MM.1S (cell line): ENCODE data around the gene KCNK4.

Experiments used
- DNase-seq: peaks from one replicate; pipeline ENCODE4 v3.0.0-alpha.2; 2015
- H2AFZ ChIP-seq: fragments of 300-600 bp; sonication (generic); 2 replicates; pipeline ENCODE4 v1.6.0; 2016; ENCODE audit warnings: antibody characterized with exemption, low read length
- H3F3A ChIP-seq: fragments of 300-600 bp; sonication (generic); 2 replicates; pipeline ENCODE4 v1.6.1; 2016; ENCODE audit warnings: mild to moderate bottlenecking, antibody characterized with exemption, low read length, moderate library complexity, mixed read lengths; ENCODE audit not compliant: insufficient read depth
- H3K27ac ChIP-seq: fragments of 300-600 bp; sonication (generic); 2 replicates; pipeline ENCODE4 v1.5.1; 2016; ENCODE audit warnings: mild to moderate bottlenecking, low read length
- H3K27me3 ChIP-seq: fragments of 300-600 bp; sonication (generic); replicated peaks from 2 replicates; pipeline ENCODE4 v1.6.0; 2016; ENCODE audit warnings: low read length; ENCODE audit not compliant: insufficient read depth
- H3K36me3 ChIP-seq: fragments of 300-600 bp; sonication (generic); replicated peaks from 2 replicates; pipeline ENCODE4 v1.6.1; 2016; ENCODE audit warnings: mild to moderate bottlenecking, low read length, mixed read lengths; ENCODE audit not compliant: insufficient read depth
- H3K4me1 ChIP-seq: fragments of 300-600 bp; sonication (generic); 2 replicates; pipeline ENCODE4 v1.6.1; 2016; ENCODE audit warnings: low read length, mixed read lengths
- H3K4me2 ChIP-seq: fragments of 300-600 bp; sonication (generic); 2 replicates; pipeline ENCODE4 v1.6.0; 2016; ENCODE audit warnings: low read depth, low read length
- H3K4me3 ChIP-seq: fragments of 300-600 bp; sonication (generic); 2 replicates; pipeline ENCODE4 v1.5.1; 2016; ENCODE audit warnings: low read length, mixed read lengths
- H3K79me2 ChIP-seq: fragments of 300-600 bp; sonication (generic); 2 replicates; pipeline ENCODE4 v1.6.1; 2016; ENCODE audit warnings: mixed run types, low read length, mixed read lengths
- H3K9ac ChIP-seq: fragments of 300-600 bp; sonication (generic); 2 replicates; pipeline ENCODE4 v1.6.1; 2016; ENCODE audit warnings: low read length, mixed read lengths
- H3K9me2 ChIP-seq: fragments of 300-600 bp; sonication (generic); replicated peaks from 2 replicates; pipeline ENCODE4 v1.6.1; 2016; ENCODE audit warnings: mild to moderate bottlenecking, low read length, mixed read lengths; ENCODE audit not compliant: insufficient read depth
- H3K9me3 ChIP-seq: fragments of 300-600 bp; sonication (generic); replicated peaks from 2 replicates; pipeline ENCODE4 v1.6.1; 2016; ENCODE audit warnings: mild to moderate bottlenecking, low read length, mixed read lengths; ENCODE audit not compliant: insufficient read depth
- H4K20me1 ChIP-seq: fragments of 300-600 bp; sonication (generic); 2 replicates; pipeline ENCODE4 v1.6.1; 2016; ENCODE audit warnings: mild to moderate bottlenecking, low read length, moderate library complexity, mixed read lengths; ENCODE audit not compliant: insufficient read depth
- EZH2 ChIP-seq: fragments of 300-600 bp; sonication (generic); optimal IDR thresholded peaks from 2 replicates; pipeline ENCODE3; 2017; ENCODE audit warnings: low read depth, mild to moderate bottlenecking, antibody characterized with exemption, low read length, mixed read lengths
- EZH2phosphoT487 ChIP-seq: fragments of 300-600 bp; sonication (generic); IDR thresholded peaks from 2 replicates; pipeline ENCODE4 v1.6.1; 2018; ENCODE audit warnings: antibody characterized with exemption, low read length
- TF ChIP-seq, protein P1 (sequence below): fragments of 300-600 bp; sonication (generic); IDR thresholded peaks from 2 replicates; pipeline ENCODE4 v1.5.1; 2016; ENCODE audit warnings: antibody characterized with exemption, low read length, mixed read lengths

The KCNK4 gene

GRCh38 chr11:64260147-64260708 is 30.9 kb upstream of the KCNK4 start:
- Histone ChIP-seq H3K9me2 (no peaks in the 10 kb centered on the region), H3K9ac (no peak overlapping the region), H3K4me2 (no peak overlapping the region), H3K79me2 (no peaks in the 10 kb centered on the region), H3K27ac (no peak overlapping the region), H3F3A (no peaks in the 10 kb centered on the region), H3K27me3 (no peaks in the 10 kb centered on the region), H3K36me3 (no peaks in the 10 kb centered on the region), H3K4me3 (no peak overlapping the region), H3K9me3 (no peaks in the 10 kb centered on the region), H2AFZ (no peak overlapping the region), H3K4me1 (no peaks in the 10 kb centered on the region), H4K20me1 (no peaks in the 10 kb centered on the region)
- TF ChIP-seq EZH2phosphoT487, result no peak
- TF ChIP-seq, protein P1, sequence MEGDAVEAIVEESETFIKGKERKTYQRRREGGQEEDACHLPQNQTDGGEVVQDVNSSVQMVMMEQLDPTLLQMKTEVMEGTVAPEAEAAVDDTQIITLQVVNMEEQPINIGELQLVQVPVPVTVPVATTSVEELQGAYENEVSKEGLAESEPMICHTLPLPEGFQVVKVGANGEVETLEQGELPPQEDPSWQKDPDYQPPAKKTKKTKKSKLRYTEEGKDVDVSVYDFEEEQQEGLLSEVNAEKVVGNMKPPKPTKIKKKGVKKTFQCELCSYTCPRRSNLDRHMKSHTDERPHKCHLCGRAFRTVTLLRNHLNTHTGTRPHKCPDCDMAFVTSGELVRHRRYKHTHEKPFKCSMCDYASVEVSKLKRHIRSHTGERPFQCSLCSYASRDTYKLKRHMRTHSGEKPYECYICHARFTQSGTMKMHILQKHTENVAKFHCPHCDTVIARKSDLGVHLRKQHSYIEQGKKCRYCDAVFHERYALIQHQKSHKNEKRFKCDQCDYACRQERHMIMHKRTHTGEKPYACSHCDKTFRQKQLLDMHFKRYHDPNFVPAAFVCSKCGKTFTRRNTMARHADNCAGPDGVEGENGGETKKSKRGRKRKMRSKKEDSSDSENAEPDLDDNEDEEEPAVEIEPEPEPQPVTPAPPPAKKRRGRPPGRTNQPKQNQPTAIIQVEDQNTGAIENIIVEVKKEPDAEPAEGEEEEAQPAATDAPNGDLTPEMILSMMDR, result no peak
- no peak for TF ChIP-seq EZH2
- no peak for DNase-seq

DNA sequence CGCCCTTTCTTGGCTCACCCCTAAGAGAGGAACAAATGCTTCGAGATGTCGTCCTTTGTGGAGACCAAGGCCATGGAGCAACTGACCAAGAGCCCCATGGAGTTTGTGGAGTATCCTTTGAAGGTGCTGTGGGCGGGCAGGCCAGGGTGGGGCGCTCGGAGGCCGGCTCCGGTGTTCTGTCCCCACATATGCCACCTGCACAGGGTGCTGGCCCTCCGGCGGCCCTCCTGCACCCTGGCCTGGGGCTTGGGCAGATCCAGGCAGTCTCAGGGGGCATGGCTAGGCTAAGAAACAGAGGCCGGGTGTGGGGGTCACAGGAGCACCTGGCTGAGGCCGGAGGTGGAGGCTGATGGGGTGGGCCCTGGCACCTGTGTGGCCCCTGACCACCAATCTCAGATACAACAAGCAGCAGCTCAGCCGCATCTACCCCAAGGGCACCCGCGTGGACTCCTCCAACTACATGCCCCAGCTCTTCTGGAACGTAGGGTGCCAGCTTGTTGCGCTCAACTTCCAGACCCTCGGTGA is 29.5 kb upstream of the KCNK4 start:
- Histone ChIP-seq H3K9ac (no peak overlapping the region), H4K20me1 (no peaks in the 10 kb centered on the region), H3K36me3 (no peaks in the 10 kb centered on the region), H3K27ac (no peak overlapping the region), H3K4me2 (no peak overlapping the region), H3F3A (no peaks in the 10 kb centered on the region), H2AFZ (no peak overlapping the region), H3K9me3 (no peaks in the 10 kb centered on the region), H3K79me2 (no peaks in the 10 kb centered on the region), H3K4me1 (no peaks in the 10 kb centered on the region), H3K4me3 (no peak overlapping the region), H3K9me2 (no peaks in the 10 kb centered on the region), H3K27me3 (no peaks in the 10 kb centered on the region)
- DNase-seq, result no peak
- TF ChIP-seq EZH2phosphoT487 (no peak), EZH2 (no peak)
- TF ChIP-seq, protein P1, result no peak

DNA sequence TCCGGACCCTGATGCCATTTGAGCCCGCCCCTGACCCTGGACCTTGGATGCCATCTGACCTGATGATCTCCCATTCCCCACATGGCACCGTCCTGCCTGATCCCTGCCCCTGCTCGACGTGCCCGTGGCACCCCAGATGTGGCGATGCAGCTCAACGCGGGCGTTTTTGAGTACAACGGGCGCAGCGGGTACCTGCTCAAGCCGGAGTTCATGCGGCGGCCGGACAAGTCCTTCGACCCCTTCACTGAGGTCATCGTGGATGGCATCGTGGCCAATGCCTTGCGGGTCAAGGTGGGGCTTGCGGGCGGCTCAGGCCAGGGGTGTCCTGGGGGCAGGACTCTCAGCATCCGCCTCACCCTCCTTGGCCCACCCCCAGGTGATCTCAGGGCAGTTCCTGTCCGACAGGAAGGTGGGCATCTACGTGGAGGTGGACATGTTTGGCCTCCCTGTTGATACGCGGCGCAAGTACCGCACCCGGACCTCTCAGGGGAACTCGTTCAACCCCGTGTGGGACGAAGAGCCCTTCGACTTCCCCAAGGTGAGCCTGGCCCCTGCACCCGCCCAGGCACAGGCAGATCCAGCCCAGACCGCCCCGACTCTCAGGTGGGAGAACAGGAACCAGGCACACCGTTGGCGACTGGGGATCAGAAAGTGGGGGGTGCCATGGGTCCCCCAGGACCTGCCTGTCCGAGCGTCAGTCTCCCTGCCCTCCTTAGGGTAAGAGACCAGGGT is 28.7 kb upstream of the KCNK4 start:
- Histone ChIP-seq H3K36me3 (no peaks in the 10 kb centered on the region), H3K79me2 (no peaks in the 10 kb centered on the region), H3K4me1 (no peaks in the 10 kb centered on the region), H3K4me3 (no peak overlapping the region), H3K9ac (no peak overlapping the region), H3F3A (no peaks in the 10 kb centered on the region), H2AFZ (no peak overlapping the region), H4K20me1 (no peaks in the 10 kb centered on the region), H3K27ac (no peak overlapping the region), H3K27me3 (no peaks in the 10 kb centered on the region), H3K9me2 (no peaks in the 10 kb centered on the region), H3K9me3 (no peaks in the 10 kb centered on the region), H3K4me2 (no peak overlapping the region)
- no peak for DNase-seq
- no peak for TF ChIP-seq EZH2
- TF ChIP-seq, protein P1, result no peak
- no peak for TF ChIP-seq EZH2phosphoT487
